Measurements from ENCODE around the gene HAUS7. TPM values are rescaled to one million over a fixed set of nuclear protein-coding genes. Genes with fewer than 3 reads are reported as not detected.
A peak's percentile ranks its signal among the peaks of the same experiment; 100 is the strongest.

HAUS7 gene
- total RNA-seq, 1 experiment from 2014 or later, result 34.7 TPM

- DNase-seq (ENCODE audit: low read depth), result no peak
These were observed 28.4 kb downstream of the HAUS7 start for GRCh38 chrX:153441981-153442380.

- DNase-seq (ENCODE audit: low read depth), result no peak
These were observed 29.1 kb downstream of the HAUS7 start for GRCh38 chrX:153441296-153441695.

GRCh38 chrX:153440556-153441135 lies 29.7 kb downstream of the HAUS7 start:
- DNase-seq (ENCODE audit: low read depth), result no peak

GRCh38 chrX:153439977-153440376 lies 30.4 kb downstream of the HAUS7 start:
- no peak for DNase-seq (ENCODE audit: low read depth)

- peak; percentile 11 for DNase-seq (ENCODE audit: low read depth)
These were observed 31.8 kb downstream of the HAUS7 start for GRCh38 chrX:153438532-153438931.

GRCh38 chrX:153435845-153436244 lies 34.5 kb downstream of the HAUS7 start:
- DNase-seq (ENCODE audit: low read depth), result no peak

GRCh38 chrX:153434801-153435200 lies 35.6 kb downstream of the HAUS7 start:
- DNase-seq (ENCODE audit: low read depth), result no peak

GRCh38 chrX:153433781-153434285 lies 36.5 kb downstream of the HAUS7 start:
- DNase-seq (ENCODE audit: low read depth), result no peak

GRCh38 chrX:153433161-153433680 lies 37.2 kb downstream of the HAUS7 start:
- no peak for DNase-seq (ENCODE audit: low read depth)

- DNase-seq (ENCODE audit: low read depth), result no peak
These were observed 39.6 kb downstream of the HAUS7 start for GRCh38 chrX:153430796-153431195.

- no peak for DNase-seq (ENCODE audit: low read depth)
These were observed 44.2 kb downstream of the HAUS7 start for GRCh38 chrX:153426204-153426603.

GRCh38 chrX:153423652-153424051 lies 46.7 kb downstream of the HAUS7 start:
- DNase-seq (ENCODE audit: low read depth), result no peak

- no peak for DNase-seq (ENCODE audit: low read depth)
These were observed 48.5 kb downstream of the HAUS7 start for GRCh38 chrX:153421856-153422255.

GRCh38 chrX:153420851-153421599 lies 49.4 kb downstream of the HAUS7 start:
- DNase-seq (ENCODE audit: low read depth), result no peak

GRCh38 chrX:153417637-153418036 lies 52.7 kb downstream of the HAUS7 start:
- DNase-seq (ENCODE audit: low read depth), result no peak

GRCh38 chrX:153416781-153417450 lies 53.5 kb downstream of the HAUS7 start:
- no peak for DNase-seq (ENCODE audit: low read depth)

GRCh38 chrX:153414856-153415510 lies 55.4 kb downstream of the HAUS7 start:
- no peak for DNase-seq (ENCODE audit: low read depth)

- no peak for DNase-seq (ENCODE audit: low read depth)
These were observed 56.6 kb downstream of the HAUS7 start for GRCh38 chrX:153413731-153414130.

GRCh38 chrX:153412746-153413720 lies 57.3 kb downstream of the HAUS7 start:
- no peak for DNase-seq (ENCODE audit: low read depth)

- DNase-seq (ENCODE audit: low read depth), result no peak
These were observed 58.3 kb downstream of the HAUS7 start for GRCh38 chrX:153411988-153412574.

All from HT1080 (cell line).